ENCODE data around the gene HAGHL.
"Not testable (repeated sequence)": the region's sequence is repeated elsewhere in the genome, so short reads cannot be mapped to it uniquely, and the experiment has no call there.

Gene HAGHL

DNA sequence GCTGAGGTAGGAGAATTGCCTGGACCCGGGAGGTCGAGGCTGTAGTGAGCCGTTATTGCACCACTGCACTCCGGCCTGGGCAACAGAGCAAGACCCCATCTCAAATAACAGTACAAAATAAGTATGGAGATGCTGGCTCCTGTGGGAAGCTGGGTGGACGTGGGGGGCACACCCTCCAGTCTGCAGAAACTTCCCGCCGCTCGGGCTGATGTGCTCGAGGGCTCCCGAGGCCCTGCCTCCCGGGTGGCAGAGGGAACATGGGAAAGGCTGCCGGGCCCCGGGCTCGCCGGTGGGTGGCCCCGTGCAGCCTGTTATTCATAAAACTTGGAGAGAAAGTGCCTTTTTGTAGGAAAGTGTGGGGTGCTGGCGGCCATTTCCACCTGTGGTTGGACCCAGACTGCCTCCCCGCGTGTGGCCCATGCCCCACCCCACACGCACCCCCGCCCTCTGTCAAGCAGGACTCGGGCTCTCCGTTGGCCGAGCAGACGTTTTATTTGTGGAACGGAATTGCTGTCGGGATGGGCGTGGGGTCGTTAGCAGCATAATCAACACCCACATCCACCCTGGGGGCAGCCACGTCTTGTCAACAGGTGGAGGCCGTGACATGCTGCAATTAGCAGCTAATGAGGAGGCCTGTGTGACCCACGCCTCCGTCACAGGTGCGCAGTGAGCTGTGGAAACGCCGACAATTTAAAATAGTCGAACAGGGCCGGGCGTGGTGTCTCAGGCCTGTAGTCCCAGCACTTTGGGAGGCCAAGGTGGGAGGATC is 21.3 kb downstream of the HAGHL start:
- Histone ChIP-seq H3K4me3 (no peak overlapping the region), H3K36me3 (replicated peaks) (no peaks in the 10 kb centered on the region), H3K27me3 (ENCODE audit: low read depth) (no peaks in the 10 kb centered on the region), H3K4me1 (peaks cover 11% of the 10 kb centered on the region), H3K9me3 (no peaks in the 10 kb centered on the region)
- in situ Hi-C loops (cut with MboI; ENCODE audit: low sequenced_read_pairs): no loop called here
- DNase-seq (ENCODE audit: low spot score in 2 of 2): no peak

- no peak for DNase-seq (ENCODE audit: low spot score in 2 of 2)
- Histone ChIP-seq H3K9me3 (no peaks in the 10 kb centered on the region), H3K4me1 (peaks cover 11% of the 10 kb centered on the region), H3K4me3 (no peak overlapping the region), H3K36me3 (replicated peaks) (no peaks in the 10 kb centered on the region), H3K27me3 (ENCODE audit: low read depth) (no peaks in the 10 kb centered on the region)
- in situ Hi-C loops (cut with MboI; ENCODE audit: low sequenced_read_pairs): no loop called here
These were observed 22.1 kb downstream of the HAGHL start for GRCh38 chr16:749010-749409.

DNA sequence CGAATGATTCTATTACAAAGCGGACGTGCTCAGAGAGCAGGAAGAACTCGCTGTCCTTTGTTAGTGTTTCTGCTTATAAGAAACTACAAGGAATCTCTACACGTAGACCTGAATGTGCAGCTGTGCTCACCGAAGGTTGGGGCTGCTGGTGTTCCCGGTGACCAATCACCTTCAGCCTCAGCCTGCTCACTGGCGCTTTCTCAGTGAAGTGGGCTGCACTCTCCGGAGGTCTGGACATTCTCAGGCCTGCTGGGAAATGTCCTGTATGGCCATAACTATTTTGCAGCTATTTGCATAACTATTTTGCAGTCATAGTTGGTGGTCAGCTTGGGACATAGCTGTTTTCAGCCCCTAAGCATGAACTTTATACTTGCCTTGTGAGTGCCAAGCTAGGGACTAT is 23.6 kb downstream of the HAGHL start:
- in situ Hi-C loops (cut with MboI; ENCODE audit: low sequenced_read_pairs): no loop called here
- H3K4me1 ChIP-seq: peaks cover 11% of the 10 kb centered on the region
- H3K36me3 ChIP-seq (replicated peaks): no peaks in the 10 kb centered on the region
- no peaks in the 10 kb centered on the region for H3K27me3 ChIP-seq (ENCODE audit: low read depth)
- H3K4me3 ChIP-seq: no peak overlapping the region
- DNase-seq (ENCODE audit: low spot score in 2 of 2): no peak
- H3K9me3 ChIP-seq: no peaks in the 10 kb centered on the region

DNA sequence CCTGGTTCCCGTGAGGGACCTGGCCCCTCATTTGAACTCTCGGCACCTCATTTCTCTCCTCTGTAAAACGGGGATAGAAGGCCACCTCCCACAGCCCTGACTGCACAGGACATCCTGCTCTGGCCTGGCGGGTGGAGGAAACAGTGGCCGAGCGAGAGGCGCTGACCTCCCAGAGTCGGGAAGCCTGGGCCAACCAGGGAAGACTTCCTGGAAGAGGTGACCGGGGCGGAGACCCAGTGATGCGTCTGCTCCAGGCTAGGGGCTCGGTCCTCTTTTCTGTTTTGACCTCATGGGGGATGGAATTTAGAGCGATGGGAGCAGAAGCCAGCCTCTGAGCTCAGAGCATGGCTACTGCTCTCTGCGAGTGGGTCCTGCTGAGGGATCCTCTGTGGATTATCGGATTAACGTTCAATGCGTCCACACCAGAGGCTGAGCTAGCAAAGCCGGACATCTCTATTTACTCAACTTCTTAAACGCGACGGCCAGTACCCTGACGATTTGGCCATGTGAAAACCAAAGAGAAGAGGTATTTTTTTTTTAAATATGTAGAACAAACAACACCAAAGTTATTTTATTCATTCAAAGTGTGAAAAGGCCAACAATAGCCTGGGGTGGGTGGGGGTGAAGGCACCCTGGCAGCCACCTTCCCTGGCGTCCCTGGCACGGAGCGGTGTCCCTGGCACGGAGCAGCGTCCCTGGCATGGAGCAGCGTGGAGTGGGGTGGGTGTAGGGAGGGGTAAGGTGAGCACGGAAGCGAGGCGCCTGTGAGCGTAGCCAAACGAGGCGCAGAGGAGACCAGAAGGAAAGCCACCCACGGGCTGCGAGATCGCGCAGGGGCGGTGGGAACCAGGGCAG is 24.5 kb downstream of the HAGHL start:
- Histone ChIP-seq H3K4me3 (no peak overlapping the region), H3K36me3 (replicated peaks) (no peaks in the 10 kb centered on the region), H3K4me1 (peaks cover 11% of the 10 kb centered on the region), H3K27me3 (ENCODE audit: low read depth) (no peaks in the 10 kb centered on the region), H3K9me3 (no peaks in the 10 kb centered on the region; the same call in 1 of the 2 replicates)
- no peak for DNase-seq (ENCODE audit: low spot score in 2 of 2)
- in situ Hi-C loops (cut with MboI; ENCODE audit: low sequenced_read_pairs): no loop called here

DNA sequence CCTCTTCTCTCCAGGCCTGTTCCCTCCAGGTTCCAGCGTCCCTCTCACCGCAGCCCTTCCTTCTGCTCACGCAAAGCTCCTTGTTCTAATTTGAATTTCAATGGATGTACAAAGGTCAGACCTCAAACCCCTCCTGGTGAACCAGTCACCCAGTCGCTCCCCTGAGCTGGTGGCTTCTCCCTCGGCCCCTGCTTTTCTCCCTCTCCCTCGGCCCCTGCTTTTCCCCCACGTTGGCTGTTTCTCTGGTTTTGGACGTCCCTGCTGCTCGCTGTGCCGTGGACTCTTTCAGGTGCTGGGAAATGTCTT is 25.1 kb downstream of the HAGHL start:
- in situ Hi-C loops (cut with MboI; ENCODE audit: low sequenced_read_pairs): no loop called here
- Histone ChIP-seq H3K27me3 (ENCODE audit: low read depth) (no peaks in the 10 kb centered on the region), H3K36me3 (replicated peaks) (no peaks in the 10 kb centered on the region), H3K4me1 (peaks cover 11% of the 10 kb centered on the region), H3K4me3 (no peak overlapping the region), H3K9me3 (no peaks in the 10 kb centered on the region; the same call in 1 of the 2 replicates)
- DNase-seq (ENCODE audit: low spot score in 2 of 2): peak; percentile 63 to 68

- DNase-seq (ENCODE audit: low spot score in 2 of 2); in situ Hi-C loops (cut with MboI; ENCODE audit: low sequenced_read_pairs); H3K36me3 ChIP-seq (replicated peaks): not testable (repeated sequence)
These were observed 27.3 kb downstream of the HAGHL start for GRCh38 chr16:754121-754607.

GRCh38 chr16:754656-755055 is 27.8 kb downstream of the HAGHL start:
- peaks cover 15% of the 10 kb centered on the region for H3K4me1 ChIP-seq
- in situ Hi-C loops (cut with MboI; ENCODE audit: low sequenced_read_pairs): no loop called here
- H3K4me3 ChIP-seq: no peak overlapping the region
- no peaks in the 10 kb centered on the region; the same call in 1 of the 2 replicates for H3K9me3 ChIP-seq
- DNase-seq (ENCODE audit: low spot score in 2 of 2): no peak
- no peaks in the 10 kb centered on the region; the same call in 1 of the 2 replicates for H3K36me3 ChIP-seq (replicated peaks)
- H3K27me3 ChIP-seq (ENCODE audit: low read depth): no peaks in the 10 kb centered on the region

More at GRCh38 chr16:754121-754607, 27.3 kb downstream of the HAGHL start:
- H3K9me3 ChIP-seq; H3K4me3 ChIP-seq; H3K27me3 ChIP-seq (ENCODE audit: low read depth): not testable (repeated sequence)
- H3K4me1 ChIP-seq: peaks cover 15% of the 10 kb centered on the region

DNA sequence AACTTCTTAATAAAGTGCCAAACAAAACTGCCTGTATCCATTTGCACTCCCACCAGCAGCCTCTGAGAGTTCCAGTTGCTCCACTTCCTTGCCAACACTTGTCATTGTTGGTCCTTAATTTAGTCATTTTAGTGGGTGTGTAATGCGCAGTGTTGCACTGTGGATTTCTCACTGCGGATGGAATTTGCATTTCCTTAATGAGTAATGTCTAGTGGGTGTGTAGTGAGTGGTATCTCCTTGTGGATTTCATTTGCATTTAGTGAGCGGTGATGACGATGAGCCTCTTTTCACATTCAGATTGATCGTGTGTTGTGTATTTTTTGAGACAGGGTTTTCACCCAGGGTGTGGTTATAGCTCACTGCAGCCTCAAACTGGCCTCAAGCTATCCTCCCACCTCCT is 29.5 kb downstream of the HAGHL start:
- Histone ChIP-seq H3K27me3 (ENCODE audit: low read depth) (no peaks in the 10 kb centered on the region), H3K4me3 (no peak overlapping the region), H3K9me3 (no peaks in the 10 kb centered on the region; the same call in 1 of the 2 replicates), H3K36me3 (replicated peaks) (no peaks in the 10 kb centered on the region; the same call in 1 of the 2 replicates), H3K4me1 (peaks cover 15% of the 10 kb centered on the region)
- peak in 1 of 2 experiments; percentile 28 for DNase-seq (ENCODE audit: low spot score in 2 of 2)
- in situ Hi-C loops (cut with MboI; ENCODE audit: low sequenced_read_pairs): no loop called here

DNA sequence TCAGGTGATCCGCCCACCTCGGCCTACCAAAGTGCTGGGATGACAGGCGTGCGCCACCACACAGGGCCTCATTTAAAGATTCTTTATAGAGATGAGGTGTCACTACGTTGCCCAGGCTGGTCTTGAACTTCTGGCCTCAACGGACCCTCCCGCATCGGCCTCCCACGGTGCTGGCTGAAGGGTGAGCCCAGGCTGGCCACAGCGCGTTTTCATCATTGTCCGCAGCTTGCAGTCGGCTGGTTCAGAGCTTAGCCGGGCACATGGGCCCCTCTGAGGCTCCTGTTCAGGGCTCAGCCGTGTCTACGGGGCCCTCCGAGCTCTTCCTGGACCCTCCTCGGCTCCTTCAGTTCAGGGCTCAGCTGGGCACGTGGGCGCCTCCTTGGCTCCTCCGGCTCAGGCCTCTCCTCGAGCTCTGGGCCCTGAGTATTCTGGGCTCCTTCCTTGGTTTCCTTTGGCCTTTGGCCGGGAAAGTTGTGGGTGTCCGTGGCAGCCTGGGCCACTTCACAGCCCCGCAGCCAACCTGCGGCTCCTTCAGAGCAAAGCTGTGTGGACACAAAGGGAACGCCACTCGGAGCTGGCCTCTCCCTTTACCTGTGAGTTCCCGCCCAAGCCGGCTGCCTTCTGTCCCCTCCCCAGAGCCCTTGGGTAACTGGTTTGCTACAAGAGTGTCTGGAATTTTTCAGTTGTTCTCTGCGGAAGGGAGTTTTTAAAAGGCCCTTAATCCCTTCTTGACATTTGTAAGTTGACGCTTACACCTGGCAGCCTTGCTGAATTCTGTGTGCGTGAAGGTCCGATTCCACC is 32.4 kb downstream of the HAGHL start:
- H3K27me3 ChIP-seq (ENCODE audit: low read depth): no peaks in the 10 kb centered on the region

DNA sequence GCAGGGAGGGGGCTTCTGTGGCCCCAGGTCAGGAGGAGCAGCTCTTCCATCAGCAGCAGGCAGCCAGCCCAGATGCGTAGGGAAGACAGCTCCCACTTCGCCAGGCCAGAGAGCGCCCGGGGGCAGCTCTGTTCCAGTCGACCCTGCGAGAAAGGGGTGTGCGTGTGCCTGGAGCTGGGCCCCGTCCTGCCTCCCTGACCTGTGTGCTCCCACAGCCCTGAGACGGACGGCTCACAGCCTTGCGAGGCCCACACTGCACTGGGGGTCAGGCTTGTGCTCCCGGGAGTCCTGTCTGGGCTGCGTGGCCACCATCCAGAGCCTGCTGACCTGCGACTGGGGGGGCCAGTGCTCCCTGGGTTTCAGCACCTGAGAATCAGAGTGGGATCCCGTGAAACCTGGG is 33.2 kb downstream of the HAGHL start:
- Histone ChIP-seq H3K4me3 (no peak overlapping the region), H3K27me3 (ENCODE audit: low read depth) (no peaks in the 10 kb centered on the region), H3K36me3 (replicated peaks) (no peaks in the 10 kb centered on the region; the same call in 1 of the 2 replicates), H3K4me1 (peaks cover 5% of the 10 kb centered on the region; the same call in 1 of the 2 replicates), H3K9me3 (no peaks in the 10 kb centered on the region; the same call in 1 of the 2 replicates)
- DNase-seq (ENCODE audit: low spot score in 2 of 2): no peak
- in situ Hi-C loops (cut with MboI; ENCODE audit: low sequenced_read_pairs): no loop called here

More for the DNA sequence above, 32.4 kb downstream of the HAGHL start:
- Histone ChIP-seq H3K9me3 (no peaks in the 10 kb centered on the region; the same call in 1 of the 2 replicates), H3K4me3 (no peak overlapping the region), H3K36me3 (replicated peaks) (no peaks in the 10 kb centered on the region; the same call in 1 of the 2 replicates), H3K4me1 (peaks cover 5% of the 10 kb centered on the region; the same call in 1 of the 2 replicates)
- peak in 1 of 2 experiments; percentile 38 for DNase-seq (ENCODE audit: low spot score in 2 of 2)
- in situ Hi-C loops (cut with MboI; ENCODE audit: low sequenced_read_pairs): no loop called here

- Histone ChIP-seq H3K9me3 (no peaks in the 10 kb centered on the region; the same call in 1 of the 2 replicates), H3K36me3 (replicated peaks) (no peaks in the 10 kb centered on the region; the same call in 1 of the 2 replicates), H3K27me3 (ENCODE audit: low read depth) (no peaks in the 10 kb centered on the region), H3K4me1 (peaks cover 5% of the 10 kb centered on the region; the same call in 1 of the 2 replicates), H3K4me3 (no peak within 1 kb of the TSS)
- DNase-seq (ENCODE audit: low spot score in 2 of 2): no peak
- in situ Hi-C loops (cut with MboI; ENCODE audit: low sequenced_read_pairs): no loop called here
These were observed 33.8 kb downstream of the HAGHL start, which contains the start of gene MSLN for GRCh38 chr16:760545-761343. TSS of gene MSLN (plus strand) at chr16:760734. CDS start at chr16:762681, 1,947 bp downstream.

GRCh38 chr16:761625-762513 is 35.0 kb downstream of the HAGHL start:
- H3K4me1 ChIP-seq: peaks cover 5% of the 10 kb centered on the region; the same call in 1 of the 2 replicates
- H3K36me3 ChIP-seq (replicated peaks): no peaks in the 10 kb centered on the region; the same call in 1 of the 2 replicates
- in situ Hi-C loops (cut with MboI; ENCODE audit: low sequenced_read_pairs): no loop called here
- no peaks in the 10 kb centered on the region for H3K9me3 ChIP-seq
- no peak overlapping the region for H3K4me3 ChIP-seq
- no peaks in the 10 kb centered on the region for H3K27me3 ChIP-seq (ENCODE audit: low read depth)
- DNase-seq (ENCODE audit: low spot score in 2 of 2): no peak
